ENCODE results near the gene PLIN1. TPM values are rescaled to one million over a fixed set of nuclear protein-coding genes. Genes with fewer than 3 reads are reported as not detected.
A peak's percentile ranks its signal among the peaks of the same experiment; 100 is the strongest.

PLIN1 gene
- total RNA-seq, 1 donor from 2014 or later: 0.06 TPM

- no peak for TF ChIP-seq CTCF (conservative IDR thresholded peaks at IDR 0.05; ENCODE audit: low read depth, low read length)
- H3K4me3 ChIP-seq (ENCODE audit: low read depth, low read length): no peak overlapping the region
- no peak for DNase-seq (ENCODE audit: low read depth)
Measured at GRCh38 chr15:89668171-89668570, 11.0 kb downstream of the PLIN1 start.

- TF ChIP-seq CTCF (conservative IDR thresholded peaks at IDR 0.05; ENCODE audit: low read depth, low read length): no peak
- no peak for DNase-seq (ENCODE audit: low read depth)
- H3K4me3 ChIP-seq (ENCODE audit: low read depth, low read length): no peak overlapping the region
Measured at GRCh38 chr15:89667706-89667960, 11.5 kb downstream of the PLIN1 start.

GRCh38 chr15:89666858-89667705 is 12.1 kb downstream of the PLIN1 start:
- no peak for DNase-seq (ENCODE audit: low read depth)
- no peak for TF ChIP-seq CTCF (conservative IDR thresholded peaks at IDR 0.05; ENCODE audit: low read depth, low read length)
- H3K4me3 ChIP-seq (ENCODE audit: low read depth, low read length): no peak overlapping the region

GRCh38 chr15:89666184-89666857 is 12.8 kb downstream of the PLIN1 start:
- DNase-seq (ENCODE audit: low read depth): no peak
- no peak for TF ChIP-seq CTCF (conservative IDR thresholded peaks at IDR 0.05; ENCODE audit: low read depth, low read length)
- H3K4me3 ChIP-seq (ENCODE audit: low read depth, low read length): no peak overlapping the region

- H3K4me3 ChIP-seq (ENCODE audit: low read depth, low read length): peak overlapping the region; percentile 52
- no peak for DNase-seq (ENCODE audit: low read depth)
- TF ChIP-seq CTCF (conservative IDR thresholded peaks at IDR 0.05; ENCODE audit: low read depth, low read length): no peak
Measured at GRCh38 chr15:89665449-89666181, 13.6 kb downstream of the PLIN1 start.

GRCh38 chr15:89664441-89665350 is 14.5 kb downstream of the PLIN1 start:
- TF ChIP-seq CTCF (conservative IDR thresholded peaks at IDR 0.05; ENCODE audit: low read depth, low read length): no peak
- DNase-seq (ENCODE audit: low read depth): no peak
- H3K4me3 ChIP-seq (ENCODE audit: low read depth, low read length): peak overlapping the region; percentile 52
